HG02943 (cell line): Measurements from ENCODE around the gene SPAG7.
"Not testable (repeated sequence)": the region's sequence is repeated elsewhere in the genome, so short reads cannot be mapped to it uniquely, and the experiment has no call there.

Experiments
- ATAC-seq: cut with Tn5 transposase; IDR thresholded peaks from one replicate; pipeline ENCODE4 v1.9.1; 2021; ENCODE audit warnings: mild to moderate bottlenecking, low read depth, moderate library complexity; ENCODE audit not compliant: unreplicated experiment

Gene SPAG7

GRCh38 chr17:4939546-4939795 is 28.1 kb downstream of the SPAG7 start:
- ATAC-seq: peak; percentile 10

DNA sequence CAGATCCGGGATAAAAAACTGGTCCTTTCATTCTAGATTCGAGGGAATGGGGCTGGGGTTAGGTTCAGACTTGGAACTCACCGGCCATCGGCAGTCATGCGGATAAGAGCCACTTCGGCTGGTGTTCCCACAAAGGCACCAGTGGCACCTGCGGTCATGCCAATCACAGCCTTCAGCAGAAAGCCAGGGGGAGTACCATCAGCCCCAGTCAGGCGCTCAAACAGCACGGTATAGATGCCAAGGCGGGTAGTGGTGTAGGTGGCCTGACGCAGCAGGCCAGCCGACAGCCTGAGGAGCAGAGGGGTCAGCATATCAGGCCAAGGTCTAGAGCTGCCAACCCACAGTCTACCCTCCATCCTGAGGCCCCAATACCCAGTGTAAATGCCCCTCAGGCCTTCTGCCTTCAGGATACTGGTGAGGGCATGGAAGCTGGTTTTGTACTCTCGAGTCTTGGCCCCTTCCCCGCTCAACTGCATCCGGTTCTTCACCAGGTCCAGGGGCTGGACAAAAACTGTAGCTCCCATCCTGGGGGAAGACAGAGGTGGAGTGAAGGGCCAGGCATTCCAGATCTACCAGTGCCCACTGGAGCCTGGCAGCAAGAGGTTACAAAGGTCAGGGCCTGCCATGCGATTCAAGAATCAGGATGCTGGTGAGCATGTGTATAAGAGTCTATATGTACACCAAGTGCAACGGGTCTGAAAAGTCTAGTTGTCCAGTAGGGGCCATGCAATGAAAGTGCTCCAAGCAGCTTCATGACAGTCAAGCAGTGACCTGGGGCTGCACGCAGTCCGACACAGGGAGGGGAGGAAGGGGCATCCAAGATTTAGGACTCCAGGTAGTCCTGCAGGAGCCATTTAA is 28.7 kb downstream of the SPAG7 start:
- ATAC-seq: no peak

DNA sequence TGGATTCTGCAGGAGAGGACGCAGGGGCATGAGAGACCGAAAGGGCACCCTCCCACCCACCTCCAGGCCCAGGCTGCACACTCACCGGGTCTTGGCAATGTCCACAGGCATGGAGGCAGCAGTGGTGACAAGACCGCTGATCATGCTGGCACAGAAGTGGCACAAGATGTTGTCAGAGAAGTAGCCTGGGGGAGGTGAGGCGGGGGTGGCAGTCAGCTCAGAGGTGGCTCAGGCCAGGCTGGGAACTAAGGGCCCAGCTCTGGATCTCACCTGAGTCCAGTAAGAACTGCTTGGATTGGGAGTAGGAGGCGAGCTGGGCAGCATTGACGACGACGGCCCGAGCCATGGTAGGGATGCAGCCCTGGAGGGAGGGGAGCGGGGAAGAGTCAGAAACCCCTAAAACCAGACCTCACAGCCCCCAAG is 29.5 kb downstream of the SPAG7 start:
- ATAC-seq: no peak

- no peak for ATAC-seq
Measured at GRCh38 chr17:4937553-4937952, 30.1 kb downstream of the SPAG7 start.

GRCh38 chr17:4936436-4936835 is 31.2 kb downstream of the SPAG7 start:
- ATAC-seq: no peak

GRCh38 chr17:4935650-4936049 is 32.0 kb downstream of the SPAG7 start:
- no peak for ATAC-seq

DNA sequence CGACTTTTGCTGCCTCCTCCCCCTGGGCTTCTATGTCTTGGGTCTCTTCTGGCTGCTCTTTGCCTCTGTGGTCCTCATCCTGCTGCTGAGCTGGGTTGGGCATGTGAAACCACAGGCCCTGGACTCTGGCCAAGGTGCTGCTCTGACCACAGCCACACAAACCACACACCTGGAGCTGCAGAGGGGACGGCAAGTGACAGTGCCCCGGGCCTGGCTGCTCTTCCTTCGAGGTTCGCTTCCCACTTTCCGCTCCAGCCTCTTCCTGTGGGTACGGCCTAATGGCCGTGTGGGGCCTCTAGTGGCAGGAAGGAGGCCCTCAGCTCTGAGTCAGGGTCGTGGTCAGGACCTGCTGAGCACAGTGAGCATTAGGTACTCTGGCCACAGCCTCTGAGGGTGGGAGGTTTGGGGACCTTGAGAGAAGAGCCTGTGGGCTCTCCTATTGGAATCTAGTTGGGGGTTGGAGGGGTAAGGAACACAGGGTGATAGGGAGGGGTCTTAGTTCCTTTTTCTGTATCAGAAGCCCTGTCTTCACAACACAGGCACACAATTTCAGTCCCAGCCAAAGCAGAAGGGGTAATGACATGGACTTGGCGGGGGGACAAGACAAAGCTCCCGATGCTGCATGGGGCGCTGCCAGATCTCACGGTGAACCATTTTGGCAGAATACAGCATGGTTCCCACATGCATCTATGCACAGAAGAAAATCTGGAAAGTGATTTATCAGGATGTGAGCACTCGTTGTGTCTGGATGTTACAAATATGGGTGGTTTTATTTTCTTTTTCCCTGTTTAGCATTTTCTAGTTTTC is 33.2 kb downstream of the SPAG7 start:
- ATAC-seq: no peak

DNA sequence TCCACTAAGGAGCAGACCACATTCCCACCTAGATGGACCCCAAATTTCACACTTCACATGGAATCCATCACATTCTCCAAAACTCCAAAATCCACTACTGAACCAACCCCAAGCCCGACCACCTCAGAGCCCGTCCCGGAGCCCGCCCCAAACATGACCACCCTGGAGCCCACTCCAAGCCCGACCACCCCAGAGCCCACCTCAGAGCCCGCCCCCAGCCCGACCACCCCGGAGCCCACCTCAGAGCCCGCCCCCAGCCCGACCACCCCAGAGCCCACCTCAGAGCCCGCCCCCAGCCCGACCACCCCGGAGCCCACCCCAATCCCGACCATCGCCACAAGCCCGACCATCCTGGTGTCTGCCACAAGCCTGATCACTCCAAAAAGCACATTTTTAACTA is 34.0 kb downstream of the SPAG7 start:
- no peak for ATAC-seq

- no peak for ATAC-seq
Measured at GRCh38 chr17:4932756-4933155, 34.9 kb downstream of the SPAG7 start.

DNA sequence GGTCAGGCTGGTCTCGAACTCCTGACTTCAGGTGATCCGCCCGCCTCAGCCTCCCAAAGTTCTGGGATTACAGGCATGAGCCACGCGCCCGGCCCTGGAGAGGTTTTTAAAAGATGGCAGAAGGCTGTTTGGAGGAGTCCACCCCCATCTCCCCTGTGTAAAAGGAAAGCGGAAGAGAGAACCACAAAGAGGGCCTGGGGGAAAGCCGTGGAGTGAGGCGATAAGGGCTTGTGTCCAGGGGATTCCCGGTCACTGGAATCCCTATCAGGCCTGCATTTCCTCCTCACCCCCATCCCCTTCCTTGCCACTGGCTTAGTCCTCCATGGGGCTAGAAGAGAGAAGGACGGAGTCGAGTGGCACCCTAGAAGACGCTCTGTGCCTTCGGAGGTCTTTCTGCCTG is 35.7 kb downstream of the SPAG7 start, which contains the start of gene GP1BA:
Gene GP1BA (plus strand): TSS at position 315 of the 400 bp plus-strand sequence. CDS start 328 bp downstream, outside the sequence.
- no peak for ATAC-seq

- ATAC-seq: no peak
Measured at GRCh38 chr17:4928881-4929280, 38.7 kb downstream of the SPAG7 start.

DNA sequence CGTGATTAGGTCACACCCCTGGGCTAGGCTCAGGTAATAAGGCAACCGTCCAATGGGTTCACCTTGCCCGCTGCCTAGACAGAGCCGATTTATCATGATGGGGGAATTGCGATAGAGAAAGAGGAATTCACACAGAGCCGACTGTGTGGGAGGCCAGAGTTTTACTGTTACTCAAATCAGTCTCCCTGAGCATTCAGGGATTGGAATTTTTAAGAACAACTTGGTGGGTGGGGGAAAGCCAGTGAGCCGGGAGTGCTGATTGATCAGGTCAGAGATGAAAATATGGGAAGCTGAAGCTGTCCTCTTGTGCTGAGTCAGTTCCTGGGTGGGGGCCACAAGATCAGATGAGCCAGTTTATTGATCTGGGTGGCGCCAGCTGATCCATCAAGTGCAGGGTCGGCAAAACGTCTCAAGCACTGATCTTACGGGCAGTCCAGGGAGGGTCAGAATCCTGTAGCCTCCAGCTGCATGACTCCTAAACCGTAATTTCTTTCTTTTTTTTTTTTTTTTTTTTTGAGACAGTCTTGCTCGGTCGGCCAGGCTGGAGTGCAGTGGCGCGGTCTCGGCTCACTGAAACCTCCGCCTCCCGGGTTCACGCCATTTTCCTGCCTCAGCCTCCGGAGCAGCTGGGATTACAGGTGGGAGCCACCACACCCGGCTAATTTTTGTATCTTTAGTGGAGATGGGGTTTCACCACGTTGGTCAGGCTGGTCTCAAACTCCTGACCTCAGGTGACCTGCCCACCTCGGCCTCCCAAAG is 40.9 kb downstream of the SPAG7 start:
- not testable (repeated sequence) for ATAC-seq

- ATAC-seq: no peak
Measured at GRCh38 chr17:4921320-4921719, 46.3 kb downstream of the SPAG7 start.

- ATAC-seq: no peak
Measured at GRCh38 chr17:4920351-4921048, 47.1 kb downstream of the SPAG7 start.

GRCh38 chr17:4919511-4920047 is 48.0 kb downstream of the SPAG7 start:
- ATAC-seq: no peak

DNA sequence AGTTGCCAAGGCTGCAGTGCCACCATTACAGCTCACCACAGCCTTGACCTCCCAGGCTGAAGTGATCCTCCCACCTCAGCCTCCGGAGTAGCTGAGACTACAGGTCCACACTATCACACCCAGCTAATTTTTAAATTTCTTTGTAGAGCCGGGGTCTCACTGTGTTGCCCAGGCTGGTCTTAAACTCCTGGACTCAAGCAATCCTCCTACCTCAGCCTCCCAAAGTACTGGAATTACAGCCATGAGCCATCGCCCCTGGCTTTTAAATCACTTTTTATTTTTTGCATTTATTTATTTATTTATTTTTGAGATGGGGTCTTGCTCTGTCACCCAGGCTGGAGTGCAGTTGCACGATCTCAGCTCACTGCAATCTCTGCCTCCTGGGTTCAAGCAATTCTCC is 53.1 kb downstream of the SPAG7 start:
- ATAC-seq: not testable (repeated sequence)

DNA sequence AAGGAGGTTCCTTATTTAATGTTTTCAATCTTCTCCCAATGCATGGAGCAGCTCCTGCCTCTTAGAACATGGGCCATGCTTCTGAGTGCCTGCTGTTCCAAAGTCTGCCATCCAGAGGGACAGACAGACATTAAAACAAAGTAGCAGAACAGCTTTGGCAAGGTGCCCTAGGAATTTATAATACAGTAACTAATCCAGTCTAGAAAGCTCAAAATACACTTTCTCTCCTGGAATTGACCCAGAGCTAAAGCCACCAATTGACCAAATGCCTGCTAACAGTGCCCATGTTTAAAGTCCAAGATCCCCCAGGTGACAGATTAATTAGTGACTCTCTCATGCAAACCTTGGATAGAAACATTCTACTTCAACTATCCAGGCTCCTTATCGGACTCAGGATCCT is 53.6 kb downstream of the SPAG7 start:
- ATAC-seq: no peak
